ENCODE data around the gene EVI5L. TPM values are rescaled to one million over a fixed set of nuclear protein-coding genes. Genes with fewer than 3 reads are reported as not detected.
"Not testable (repeated sequence)": the region's sequence is repeated elsewhere in the genome, so short reads cannot be mapped to it uniquely, and the experiment has no call there.

Gene EVI5L
- total and polyA plus RNA-seq, 7 experiments from 2014 or later, result 2.5 to 12.2 (median 8.3) TPM

DNA sequence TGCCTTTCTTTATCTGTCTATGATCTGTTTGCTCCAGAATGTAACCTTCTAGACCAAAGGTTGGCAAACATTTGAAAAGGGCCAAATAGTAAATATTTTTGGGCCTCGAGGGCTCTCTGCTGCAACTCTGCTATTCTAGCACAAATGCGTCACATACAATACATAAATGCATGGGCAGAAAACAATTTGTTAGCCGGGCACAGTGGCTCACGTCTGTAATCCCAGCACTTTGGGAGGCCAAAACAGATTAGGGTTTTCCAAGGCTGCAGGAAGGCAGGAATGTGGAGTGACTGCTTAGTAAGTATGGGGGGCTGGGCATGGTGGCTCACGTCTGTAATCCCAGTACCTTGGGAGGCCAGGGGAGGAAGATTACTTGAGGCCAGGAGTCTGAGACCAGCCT lies 21.9 kb upstream of the EVI5L start:
- Histone ChIP-seq H3K27me3 (ENCODE audit: control insufficient read depth in 2 of 2, insufficient read depth in 2 of 2, low read length in 2 of 2) (no peaks in the 10 kb centered on the region), H3K4me1 (ENCODE audit: control insufficient read depth in 2 of 2, insufficient read depth in 2 of 2, low read length in 2 of 2) (peaks cover 0 to 3% of the 10 kb centered on the region in 2 donors), H3K27ac (ENCODE audit: low read depth, low read length) (no peak overlapping the region), H3K36me3 (ENCODE audit: control insufficient read depth in 2 of 3, insufficient read depth in 3 of 3, low read length in 3 of 3) (no peaks in the 10 kb centered on the region), H3K9me3 (ENCODE audit: control insufficient read depth in 2 of 3, low read length in 3 of 3) (peaks cover 0 to 19% (median 6%) of the 10 kb centered on the region in 3 experiments), H3K4me3 (ENCODE audit: low read length) (no peak overlapping the region)
- Mint-ChIP-seq H3K4me3 (no peak overlapping the region), H3K9me3 (peaks cover 0 to 23% (median 12%) of the 10 kb centered on the region in 11 donors), H3K27me3 (peaks cover 0 to 16% (median under 1%) of the 10 kb centered on the region in 5 donors), H3K4me1 (peaks cover 0 to 11% (median 0%) of the 10 kb centered on the region in 7 donors), H3K36me3 (peaks cover 6 to 14% (median 8%) of the 10 kb centered on the region in 5 donors), H3K27ac (peak overlapping the region in 1 of 9 donors; percentile 57)
- DNase-seq (no peak), ATAC-seq (no peak)
- ChIA-PET CTCF (no interaction called here), POLR2A (no interaction called here)
- intact Hi-C loops (cut with micrococcal nuclease), result no loop called here

DNA sequence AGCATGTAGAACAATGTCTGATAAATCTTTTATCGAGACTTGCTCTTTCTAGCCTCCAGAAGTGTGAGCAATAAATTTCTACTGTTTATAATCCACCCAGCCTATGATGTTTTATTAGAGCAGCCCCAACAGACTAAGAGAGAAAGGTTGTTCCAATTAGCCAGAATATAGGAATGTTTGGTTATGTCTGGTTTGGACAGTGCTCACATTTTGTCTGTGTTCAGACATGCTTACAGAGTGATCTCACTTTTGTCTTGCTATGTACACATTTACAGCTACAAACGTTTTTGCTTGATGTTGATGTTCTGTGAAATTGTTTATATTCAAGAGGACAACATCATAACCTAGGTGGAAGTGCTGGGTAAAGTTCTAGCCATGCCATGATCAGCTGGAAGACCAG lies 18.0 kb upstream of the EVI5L start:
- ChIA-PET POLR2A (interaction anchor here (0.6 to 1.2 kb wide), 2 partner anchors 16 to 803 kb away, joined by 3 to 7 read pairs; no protein-coding TSS in a partner anchor), CTCF (interaction anchor here (0.6 to 1.7 kb wide), 4 partner anchors 8 to 244 kb away, joined by 3 to 5 read pairs (median 4); partner anchors contain the start of gene TRAPPC5)
- Histone ChIP-seq H3K4me1 (ENCODE audit: control insufficient read depth in 2 of 2, insufficient read depth in 2 of 2, low read length in 2 of 2) (peaks cover 9 to 16% of the 10 kb centered on the region in 2 donors), H3K4me3 (ENCODE audit: low read length) (no peak overlapping the region), H3K9me3 (ENCODE audit: control insufficient read depth in 2 of 3, low read length in 3 of 3) (peaks cover 0 to 19% (median 6%) of the 10 kb centered on the region in 3 experiments), H3K27ac (ENCODE audit: low read depth, low read length) (no peak overlapping the region), H3K27me3 (ENCODE audit: control insufficient read depth in 2 of 2, insufficient read depth in 2 of 2, low read length in 2 of 2) (no peaks in the 10 kb centered on the region), H3K36me3 (ENCODE audit: control insufficient read depth in 2 of 3, insufficient read depth in 3 of 3, low read length in 3 of 3) (no peaks in the 10 kb centered on the region)
- Mint-ChIP-seq H3K27me3 (peaks cover 0 to 10% (median 0%) of the 10 kb centered on the region in 5 donors), H3K27ac (no peak overlapping the region), H3K4me1 (peaks cover 14 to 26% (median 21%) of the 10 kb centered on the region in 7 donors), H3K4me3 (no peak overlapping the region), H3K9me3 (peaks cover 0 to 33% (median 14%) of the 10 kb centered on the region in 11 donors), H3K36me3 (peaks cover 6 to 19% (median 14%) of the 10 kb centered on the region in 5 donors)
- intact Hi-C loops (cut with micrococcal nuclease), result no loop called here
- ATAC-seq, result no peak
- no peak for DNase-seq

DNA sequence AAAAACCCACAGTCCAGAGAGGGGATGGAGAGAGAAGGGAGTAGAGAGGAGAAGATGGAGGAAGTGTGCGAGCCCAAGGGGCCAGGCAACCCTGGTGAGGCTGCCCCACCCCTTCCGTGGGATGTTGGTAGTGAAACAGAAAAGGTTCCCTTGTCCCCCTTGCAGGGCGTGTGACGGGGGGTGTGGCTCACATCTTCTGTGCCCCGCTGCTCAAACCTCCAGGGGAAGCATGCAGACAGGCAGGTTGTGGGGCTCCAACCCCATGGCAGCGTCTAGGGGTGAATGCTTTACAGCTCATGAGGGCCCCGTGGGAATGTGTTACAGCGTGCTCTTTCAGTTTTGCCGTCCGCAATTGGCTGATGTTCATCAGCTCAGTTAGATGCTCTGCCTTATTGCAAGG lies 14.7 kb upstream of the EVI5L start:
- POLR2A ChIA-PET, result interaction anchor here (0.8 kb wide), 1 partner anchor 157 kb away, joined by 3 read pairs; no protein-coding TSS in a partner anchor
- no peaks in the 10 kb centered on the region for H3K27me3 ChIP-seq (ENCODE audit: control insufficient read depth in 2 of 2, insufficient read depth in 2 of 2, low read length in 2 of 2)
- H3K4me3 ChIP-seq (ENCODE audit: low read length), result peak overlapping the region; percentile 24
- H3K27ac ChIP-seq (ENCODE audit: low read depth, low read length), result no peak overlapping the region
- H3K36me3 ChIP-seq (ENCODE audit: control insufficient read depth in 2 of 3, insufficient read depth in 3 of 3, low read length in 3 of 3), result no peaks in the 10 kb centered on the region
- Mint-ChIP-seq H3K27ac (peak overlapping the region in 4 of 9 donors; percentile 49 to 91 (median 76)), H3K27me3 (peaks cover 6 to 21% (median 17%) of the 10 kb centered on the region in 5 donors), H3K4me3 (peak overlapping the region; percentile 48 to 84 (median 66)), H3K4me1 (peaks cover 3 to 25% (median 20%) of the 10 kb centered on the region in 7 donors), H3K9me3 (peaks cover 0 to 44% (median 14%) of the 10 kb centered on the region in 11 donors), H3K36me3 (peaks cover 6 to 15% (median 14%) of the 10 kb centered on the region in 5 donors)
- intact Hi-C loops (cut with micrococcal nuclease), result no loop called here
- peaks cover 0 to 19% (median 6%) of the 10 kb centered on the region in 3 experiments for H3K9me3 ChIP-seq (ENCODE audit: control insufficient read depth in 2 of 3, low read length in 3 of 3)
- peak; percentile 64 for ATAC-seq
- peaks cover 9 to 14% of the 10 kb centered on the region in 2 donors for H3K4me1 ChIP-seq (ENCODE audit: control insufficient read depth in 2 of 2, insufficient read depth in 2 of 2, low read length in 2 of 2)
- DNase-seq, result peak in 4 of 9 donors; percentile 26 to 37 (median 30)
- CTCF ChIA-PET, result interaction anchor here (1.1 kb wide), 1 partner anchor 15 kb away, joined by 4 read pairs; no protein-coding TSS in a partner anchor

GRCh38 chr19:7816040-7816439 lies 14.0 kb upstream of the EVI5L start:
- H3K4me3 ChIP-seq (ENCODE audit: low read length); intact Hi-C loops (cut with micrococcal nuclease); H3K36me3 ChIP-seq (ENCODE audit: control insufficient read depth in 2 of 3, insufficient read depth in 3 of 3, low read length in 3 of 3); H3K27ac ChIP-seq (ENCODE audit: low read depth, low read length); H3K27me3 ChIP-seq (ENCODE audit: control insufficient read depth in 2 of 2, insufficient read depth in 2 of 2, low read length in 2 of 2); DNase-seq; POLR2A ChIA-PET; H3K27ac Mint-ChIP-seq; ATAC-seq: not testable (repeated sequence)
- peaks cover 0 to 13% (median 6%) of the 10 kb centered on the region in 3 experiments for H3K9me3 ChIP-seq (ENCODE audit: control insufficient read depth in 2 of 3, low read length in 3 of 3)
- Mint-ChIP-seq H3K4me1 (peaks cover 3 to 29% (median 20%) of the 10 kb centered on the region in 7 donors), H3K4me3 (peak overlapping the region in 6 of 10 donors; percentile 36 to 84 (median 67)), H3K36me3 (peaks cover 4 to 15% (median 8%) of the 10 kb centered on the region in 5 donors), H3K9me3 (peaks cover 0 to 37% (median 12%) of the 10 kb centered on the region in 11 donors), H3K27me3 (peaks cover 6 to 27% (median 22%) of the 10 kb centered on the region in 5 donors)
- peaks cover 9 to 14% of the 10 kb centered on the region in 2 donors for H3K4me1 ChIP-seq (ENCODE audit: control insufficient read depth in 2 of 2, insufficient read depth in 2 of 2, low read length in 2 of 2)
- CTCF ChIA-PET, result interaction anchor here (1.1 kb wide), 1 partner anchor 16 kb away, joined by 4 read pairs; no protein-coding TSS in a partner anchor

- CTCF ChIA-PET, result interaction anchor here (0.6 to 0.7 kb wide), 2 partner anchors 26 to 236 kb away, joined by 3 read pairs; no protein-coding TSS in a partner anchor
- intact Hi-C loops (cut with micrococcal nuclease), result no loop called here
These were observed 12.2 kb upstream of the EVI5L start for GRCh38 chr19:7817801-7818200.

GRCh38 chr19:7818806-7819205 lies 11.2 kb upstream of the EVI5L start:
- no peaks in the 10 kb centered on the region for H3K27me3 ChIP-seq (ENCODE audit: control insufficient read depth in 2 of 2, insufficient read depth in 2 of 2, low read length in 2 of 2)
- no peaks in the 10 kb centered on the region for H3K36me3 ChIP-seq (ENCODE audit: control insufficient read depth in 2 of 3, insufficient read depth in 3 of 3, low read length in 3 of 3)
- no peak overlapping the region for H3K4me3 ChIP-seq (ENCODE audit: low read length)
- ChIA-PET CTCF (interaction anchor here (1.8 kb wide), 1 partner anchor 19 kb away, joined by 5 read pairs; no protein-coding TSS in a partner anchor), POLR2A (no interaction called here)
- Mint-ChIP-seq H3K27me3 (peaks cover 6 to 35% (median 28%) of the 10 kb centered on the region in 5 donors), H3K4me1 (peaks cover 3 to 29% (median 22%) of the 10 kb centered on the region in 7 donors), H3K27ac (no peak overlapping the region), H3K36me3 (peaks cover 0 to 9% (median 4%) of the 10 kb centered on the region in 5 donors), H3K4me3 (no peak overlapping the region), H3K9me3 (peaks cover 0 to 26% (median 8%) of the 10 kb centered on the region in 11 donors)
- no peaks in the 10 kb centered on the region for H3K9me3 ChIP-seq (ENCODE audit: control insufficient read depth in 2 of 3, low read length in 3 of 3)
- H3K4me1 ChIP-seq (ENCODE audit: control insufficient read depth in 2 of 2, insufficient read depth in 2 of 2, low read length in 2 of 2), result peaks cover 9 to 14% of the 10 kb centered on the region in 2 donors
- intact Hi-C loops (cut with micrococcal nuclease), result no loop called here
- H3K27ac ChIP-seq (ENCODE audit: low read depth, low read length), result no peak overlapping the region
- DNase-seq (no peak), ATAC-seq (no peak)

More at GRCh38 chr19:7817801-7818200, 12.2 kb upstream of the EVI5L start:
- Histone ChIP-seq H3K4me1 (ENCODE audit: control insufficient read depth in 2 of 2, insufficient read depth in 2 of 2, low read length in 2 of 2) (peaks cover 9 to 14% of the 10 kb centered on the region in 2 donors), H3K36me3 (ENCODE audit: control insufficient read depth in 2 of 3, insufficient read depth in 3 of 3, low read length in 3 of 3) (no peaks in the 10 kb centered on the region), H3K27ac (ENCODE audit: low read depth, low read length) (no peak overlapping the region), H3K27me3 (ENCODE audit: control insufficient read depth in 2 of 2, insufficient read depth in 2 of 2, low read length in 2 of 2) (no peaks in the 10 kb centered on the region), H3K4me3 (ENCODE audit: low read length) (no peak overlapping the region), H3K9me3 (ENCODE audit: control insufficient read depth in 2 of 3, low read length in 3 of 3) (no peaks in the 10 kb centered on the region)
- POLR2A ChIA-PET, result interaction anchor here (1.0 kb wide), 1 partner anchor 137 kb away, joined by 3 read pairs; the partner anchor contains the start of gene TRAPPC5
- ATAC-seq (no peak), DNase-seq (no peak)
- H3K4me1 Mint-ChIP-seq, result peaks cover 3 to 29% (median 20%) of the 10 kb centered on the region in 7 donors
- peaks cover 0 to 26% (median 8%) of the 10 kb centered on the region in 11 donors for H3K9me3 Mint-ChIP-seq
- H3K27ac Mint-ChIP-seq, result no peak overlapping the region
- H3K27me3 Mint-ChIP-seq, result peaks cover 6 to 33% (median 25%) of the 10 kb centered on the region in 5 donors
- H3K36me3 Mint-ChIP-seq, result peaks cover 0 to 9% (median 4%) of the 10 kb centered on the region in 5 donors
- no peak overlapping the region for H3K4me3 Mint-ChIP-seq

Measured in naive thymus-derived CD4-positive, alpha-beta T cell (primary cell).